K562 (cell line): ENCODE results near the gene PRLHR. TPM values are rescaled to one million over a fixed set of nuclear protein-coding genes. Genes with fewer than 3 reads are reported as not detected.

ENCODE experiments used
- ATAC-seq: fragments of 200-7000 bp; cut with Tn5 transposase; 3 replicates; pipeline ENCODE4 v1.9.1; 2020; ENCODE audit warnings: moderate library complexity
- BruUV-seq: library from RNA; stranded (reverse); fragments of 400-500 nt; replicated peaks from 2 replicates; lab custom pipeline; 2021; lab: Mats Ljungman, UMichigan
- CTCF ChIA-PET: fragments of 300-600 bp; formaldehyde crosslinking; extraction: SDS; loops from one replicate; lab custom pipeline; 2021; ENCODE audit warnings: low intra/inter-chr PET ratio; lab: Yijun Ruan, JAX
- POLR2A ChIA-PET: fragments of 300-600, 350-650 bp; sonication (Branson Sonifier 250); formaldehyde crosslinking; extraction: SDS; loops from one replicate; lab custom pipeline; 2021; ENCODE audit warnings: antibody characterized with exemption, inconsistent platforms; lab: Yijun Ruan, JAX
- DNase-seq, 4 experiments: peaks; one replicate each; pipeline versions ENCODE4 v3.0.0 to v3.0.0-alpha.2; 2011 to 2018; ENCODE audit warnings: low spot score in 3 of 4, mixed read lengths in 3 of 4; ENCODE audit errors: extremely low read depth in 1 of 4
- FAIRE-seq: peaks from 2 replicates; lab custom pipeline; 2011; peaks lifted over from hg19 to GRCh38; lab: Jason Lieb, UNC
- H2AFZ ChIP-seq: 2 replicates; pipeline ENCODE4 v1.6.0; 2011; ENCODE audit warnings: low read depth, low read length, control low read depth, inconsistent platforms
- H3K27ac ChIP-seq: fragments of 200-600 bp; 3 replicates; pipeline ENCODE4 v1.8.0; 2011; ENCODE audit warnings: low read depth, mild to moderate bottlenecking, control low read depth, inconsistent platforms, low read length, moderate library complexity, mixed read lengths; ENCODE audit errors: extremely low read depth
- H3K27me3 ChIP-seq, 2 experiments: fragments of 300-600 bp in 1 of 2; 2 replicates in 1 of 2; 3 replicates in 1 of 2; pipeline versions ENCODE4 v1.6.0 to v1.8.0; 2011; ENCODE audit warnings: inconsistent platforms in 2 of 2, low read length in 2 of 2, mild to moderate bottlenecking in 1 of 2, mixed read lengths in 1 of 2, moderate library complexity in 1 of 2; ENCODE audit not compliant: control insufficient read depth in 2 of 2, insufficient read depth in 2 of 2
- H3K36me3 ChIP-seq: fragments of 300-600 bp; 3 replicates; pipeline ENCODE4 v1.8.0; 2011; ENCODE audit warnings: mild to moderate bottlenecking, low read length, inconsistent platforms; ENCODE audit not compliant: control insufficient read depth, insufficient read depth
- H3K4me1 ChIP-seq, 2 experiments: fragments of 200-600 bp in 1 of 2; replicated peaks in 1 of 2; 2 replicates in 1 of 2; 3 replicates in 1 of 2; pipeline versions ENCODE4 v1.5.1 to v1.8.0; 2011; ENCODE audit warnings: inconsistent platforms in 2 of 2, low read length in 2 of 2, mild to moderate bottlenecking in 1 of 2, mixed read lengths in 1 of 2, moderate library complexity in 1 of 2; ENCODE audit not compliant: control insufficient read depth in 2 of 2, insufficient read depth in 2 of 2
- H3K4me2 ChIP-seq: 2 replicates; pipeline ENCODE4 v1.6.1; 2011; ENCODE audit warnings: low read length, control low read depth, inconsistent platforms, mixed read lengths; ENCODE audit not compliant: insufficient read depth
- H3K4me3 ChIP-seq: fragments of 200-600 bp; sonication (generic), shearing (Covaris generic); 2 replicates; pipeline ENCODE4 v1.5.1; 2016; ENCODE audit warnings: control low read depth, inconsistent platforms
- H3K79me2 ChIP-seq: fragments of 200-600 bp; 3 replicates; pipeline ENCODE4 v1.8.0; 2011; ENCODE audit warnings: low read length, inconsistent platforms; ENCODE audit not compliant: control insufficient read depth, insufficient read depth
- H3K9ac ChIP-seq, 2 experiments: 2 replicates each; pipeline versions ENCODE4 v1.6.0 to v1.6.1; 2011; ENCODE audit warnings: low read depth in 2 of 2, low read length in 2 of 2, control low read depth in 1 of 2, inconsistent platforms in 1 of 2, mild to moderate bottlenecking in 1 of 2, mixed read lengths in 1 of 2; ENCODE audit not compliant: insufficient read depth in 1 of 2
- H3K9me1 ChIP-seq: one replicate; pipeline ENCODE4 v1.6.0; 2011; ENCODE audit warnings: inconsistent platforms, mild to moderate bottlenecking, low read length, moderate library complexity; ENCODE audit not compliant: control insufficient read depth, insufficient read depth
- H3K9me3 ChIP-seq: replicated peaks from 2 replicates; pipeline ENCODE4 v1.5.1; 2011; ENCODE audit warnings: low read depth, low read length, inconsistent platforms; ENCODE audit not compliant: control insufficient read depth, insufficient read depth
- H4K20me1 ChIP-seq: replicated peaks from 2 replicates; pipeline ENCODE4 v1.6.1; 2011; ENCODE audit warnings: low read length, inconsistent platforms, mixed read lengths; ENCODE audit not compliant: control insufficient read depth, insufficient read depth
- ADNP ChIP-seq: fragments of 200-800 bp; sonication (Bioruptor generic); IDR thresholded peaks from 2 replicates; pipeline ENCODE4 v1.6.1; 2016; ENCODE audit warnings: missing genetic modification characterization, missing compliant biosample characterization
- HES1 ChIP-seq: fragments of 450-650 bp; IDR thresholded peaks from 2 replicates; pipeline ENCODE4 v1.6.1; 2016; ENCODE audit warnings: low read depth, mild to moderate bottlenecking, moderate library complexity
- LEF1 ChIP-seq: fragments of 450-650 bp; IDR thresholded peaks from 2 replicates; pipeline ENCODE4 v1.6.1; 2016; ENCODE audit warnings: mild to moderate bottlenecking
- SETDB1 ChIP-seq: IDR thresholded peaks from one replicate; pipeline ENCODE4 v1.6.1; 2012; ENCODE audit warnings: low read length, control low read depth, inconsistent platforms
- SLC30A9 ChIP-seq: fragments of 250-450 bp; sonication (Bioruptor Pico); IDR thresholded peaks from 2 replicates; pipeline ENCODE4 v1.8.0; 2022; ENCODE audit warnings: mild to moderate bottlenecking, moderate library complexity
- SMARCC2 ChIP-seq: fragments of 450-650 bp; IDR thresholded peaks from 2 replicates; pipeline ENCODE4 v1.6.1; 2017; ENCODE audit warnings: antibody characterized with exemption, moderate library complexity, mild to moderate bottlenecking, low read depth
- ZBTB12 ChIP-seq: fragments of 250-450 bp; sonication (Bioruptor Pico); IDR thresholded peaks from 2 replicates; pipeline ENCODE4 v1.4.0; 2020
- WGBS: fragments of 100-300 bp; shearing (Covaris generic); methylation state at CpG from one replicate; pipeline ENCODE4 v1.1.6; 2016; ENCODE audit warnings: low coverage, mixed read lengths; ENCODE audit not compliant: insufficient coverage; ENCODE audit errors: missing lambda C conversion rate; 5-methylcytosine and 5-hydroxymethylcytosine counted together
- in situ Hi-C: fragments of 300-500 bp; cut with MboI; formaldehyde crosslinking; loops from 4 replicates; pipeline ENCODE4 v1.15.0; 2018; ENCODE audit warnings: inconsistent platforms, mixed read lengths
- intact Hi-C: fragments of 100-400 bp; cut with micrococcal nuclease; formaldehyde crosslinking; loops from 2 replicates; pipeline ENCODE4 v1.14.2; 2022
- polyA plus RNA-seq, 8 experiments: library from polyadenylated mRNA; depleted of rRNA in 4 of 8; stranded (reverse) in 5 of 8; unstranded in 3 of 8; fragments of >200 nt; fragmentation: Nextera tagmentation in 2 of 8; fragmentation: Illumina TruSeq in 1 of 8; extraction: Ambion mirVana in 2 of 8; extraction: Trizol in 1 of 8; gene quantifications; 2 replicates each; pipeline versions ENCODE4 v1.2.1 to v1.2.3, GENCODE V29; 2011 to 2014; ENCODE audit warnings: inconsistent platforms in 1 of 8, missing spikeins in 1 of 8
- total RNA-seq, 7 experiments: library from RNA; depleted of rRNA in 6 of 7; stranded (reverse); fragments of >200 nt in 6 of 7; fragmentation: Illumina TruSeq in 2 of 7; extraction: Trizol in 2 of 7; gene quantifications; 2 replicates each; pipeline versions ENCODE4 v1.2.1 to v1.2.3, GENCODE V29; 2011 to 2021; ENCODE audit warnings: low replicate concordance in 1 of 7

PRLHR gene
- total and polyA plus RNA-seq, 9 of the 15 experiments (the other 6 are each of a cell fraction or from before 2014, with no cell fraction given) = not detected

DNA sequence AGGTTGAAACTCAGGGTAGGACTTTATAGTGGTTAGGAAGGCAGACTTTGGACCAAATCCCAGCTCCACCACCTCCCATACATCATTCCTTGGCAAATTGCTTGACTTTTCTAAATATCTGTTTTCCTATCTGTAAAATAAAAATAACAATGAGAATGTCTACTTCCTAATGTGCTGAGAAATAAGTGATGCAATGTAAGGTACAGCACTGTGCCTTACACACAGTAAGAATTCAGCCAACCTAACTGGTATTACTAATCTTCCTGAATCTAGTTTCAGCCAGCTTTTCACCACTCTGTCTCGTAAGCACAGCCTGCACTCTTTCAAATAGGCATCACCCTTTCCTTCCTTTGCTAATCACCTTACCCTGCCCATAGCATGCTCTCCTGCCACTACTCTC, 9.7 kb downstream of the PRLHR start (continued):
- no peak for TF ChIP-seq HES1
- no peak for TF ChIP-seq SETDB1
- TF ChIP-seq LEF1 = no peak
- TF ChIP-seq ZBTB12 = no peak
- TF ChIP-seq ADNP (tag) = no peak
- TF ChIP-seq, all 486 proteins: peak for 0

DNA sequence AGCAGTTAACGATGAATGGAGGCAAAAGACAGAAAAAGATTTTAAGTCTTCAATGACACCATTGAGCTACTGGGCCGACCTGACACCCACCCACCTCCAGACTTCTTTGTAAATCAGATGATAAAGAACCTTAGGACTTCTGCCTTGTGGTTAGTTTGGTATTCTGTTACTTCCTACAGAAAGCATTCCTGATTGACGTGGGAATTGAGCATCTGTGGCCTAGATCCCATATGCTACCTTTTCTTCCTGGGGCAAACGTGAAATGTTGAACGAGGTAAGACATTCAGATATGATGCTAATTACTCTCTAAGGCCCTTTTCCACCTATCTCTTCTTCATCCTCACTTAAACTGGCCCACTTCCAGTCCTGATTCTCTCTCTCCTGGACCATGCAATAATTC, 10.2 kb downstream of the PRLHR start:
- in situ Hi-C loops (no loop called here), intact Hi-C loops (no loop called here)
- peaks cover 0 to 11% of the 10 kb centered on the region in 2 experiments; a peak in 2 of 5 replicates for H3K27me3 ChIP-seq
- CTCF ChIA-PET = no interaction called here
- no peak overlapping the region for H3K27ac ChIP-seq
- H3K4me3 ChIP-seq = no peak overlapping the region
- 0% methylated on average over 5 of the region's 5 CpGs for WGBS
- H3K79me2 ChIP-seq = no peaks in the 10 kb centered on the region
- TF ChIP-seq SMARCC2 (no peak), SLC30A9 (CRISPR knock-in tag) (no peak)
- DNase-seq (no peak), ATAC-seq (no peak), FAIRE-seq (no peak)
- BruUV-seq = no TSS peak
- POLR2A ChIA-PET = interaction anchor here (0.7 kb wide), 1 partner anchor 79 kb away, joined by 3 read pairs; no protein-coding TSS in a partner anchor
- H3K9me1 ChIP-seq = no peaks in the 10 kb centered on the region
- no peaks in the 10 kb centered on the region for H3K9me3 ChIP-seq
- H3K4me1 ChIP-seq = no peaks in the 10 kb centered on the region
- no peaks in the 10 kb centered on the region for H4K20me1 ChIP-seq
- no peak overlapping the region for H2AFZ ChIP-seq
- H3K9ac ChIP-seq = no peak overlapping the region
- no peak overlapping the region for H3K4me2 ChIP-seq
- H3K36me3 ChIP-seq = no peaks in the 10 kb centered on the region
